NT2/D1 (cell line): Measurements from ENCODE around the gene NTN4.

Experiments
- DNase-seq: peaks from one replicate; pipeline ENCODE4 v3.0.0-alpha.2; 2011; ENCODE audit warnings: low read depth, low spot score
- H3K27me3 ChIP-seq: 2 replicates; pipeline ENCODE4 v1.6.0; 2011; ENCODE audit warnings: mild to moderate bottlenecking; ENCODE audit not compliant: insufficient read length, insufficient read depth
- H3K36me3 ChIP-seq: 2 replicates; pipeline ENCODE4 v1.6.1; 2011; ENCODE audit warnings: mild to moderate bottlenecking, low read length, mixed read lengths; ENCODE audit not compliant: insufficient read depth, insufficient read length
- H3K4me1 ChIP-seq: 2 replicates; pipeline ENCODE4 v1.5.1; 2011; ENCODE audit not compliant: insufficient read depth, insufficient read length
- H3K4me3 ChIP-seq: 2 replicates; pipeline ENCODE4 v1.5.1; 2011; ENCODE audit warnings: low read depth; ENCODE audit not compliant: insufficient read length
- H3K9ac ChIP-seq: 2 replicates; pipeline ENCODE4 v1.6.0; 2011; ENCODE audit warnings: low read depth; ENCODE audit not compliant: insufficient read length
- H3K9me3 ChIP-seq: 2 replicates; pipeline ENCODE4 v1.5.1; 2011; ENCODE audit warnings: mild to moderate bottlenecking, low read length; ENCODE audit not compliant: insufficient read depth
- SUZ12 ChIP-seq: IDR thresholded peaks from 2 replicates; pipeline ENCODE4 v1.6.1; 2011; ENCODE audit not compliant: insufficient read length, insufficient read depth; ENCODE audit errors: extremely low read depth
- YY1 ChIP-seq: IDR thresholded peaks from 2 replicates; pipeline ENCODE4 v1.6.1; 2011; ENCODE audit not compliant: insufficient read length, insufficient read depth
- ZNF274 ChIP-seq: IDR thresholded peaks from 2 replicates; pipeline ENCODE4 v1.6.1; 2011; ENCODE audit warnings: mild to moderate bottlenecking, low read depth, low read length

NTN4 gene

GRCh38 chr12:95790033-95790916 is at the start of gene NTN4:
Gene NTN4, minus strand, starts transcription at chr12:95790764. Its CDS starts 455 bp downstream, at chr12:95790309.
- no peak for DNase-seq
- peak within 1 kb of the TSS; percentile 67 for H3K4me3 ChIP-seq
- H3K36me3 ChIP-seq: no peaks in the 10 kb centered on the region
- H3K9me3 ChIP-seq: no peaks in the 10 kb centered on the region
- peaks cover 2% of the 10 kb centered on the region for H3K4me1 ChIP-seq
- TF ChIP-seq SUZ12 (peak; percentile 19), ZNF274 (no peak), YY1 (no peak)
- H3K9ac ChIP-seq: peak within 1 kb of the TSS; percentile 66
- peaks cover 75% of the 10 kb centered on the region for H3K27me3 ChIP-seq

- Histone ChIP-seq H3K9me3 (no peaks in the 10 kb centered on the region), H3K36me3 (no peaks in the 10 kb centered on the region), H3K4me3 (no peak overlapping the region), H3K4me1 (no peaks in the 10 kb centered on the region), H3K9ac (no peak overlapping the region), H3K27me3 (peaks cover 7% of the 10 kb centered on the region)
- TF ChIP-seq SUZ12 (no peak), ZNF274 (no peak), YY1 (no peak)
- DNase-seq: no peak
These were observed 47.6 kb upstream of the NTN4 start for GRCh38 chr12:95838125-95838524.

- Histone ChIP-seq H3K36me3 (no peaks in the 10 kb centered on the region), H3K4me1 (no peaks in the 10 kb centered on the region), H3K9me3 (no peaks in the 10 kb centered on the region), H3K4me3 (no peak overlapping the region), H3K9ac (no peak overlapping the region), H3K27me3 (peaks cover 7% of the 10 kb centered on the region)
- no peak for TF ChIP-seq YY1
- DNase-seq: no peak
These were observed 46.9 kb upstream of the NTN4 start for GRCh38 chr12:95837240-95838038.

GRCh38 chr12:95836630-95837239 is 46.2 kb upstream of the NTN4 start:
- H3K9me3 ChIP-seq: no peaks in the 10 kb centered on the region
- DNase-seq: no peak
- H3K27me3 ChIP-seq: peaks cover 7% of the 10 kb centered on the region
- no peak overlapping the region for H3K4me3 ChIP-seq
- no peak for TF ChIP-seq YY1
- no peak for TF ChIP-seq SUZ12
- no peak for TF ChIP-seq ZNF274
- H3K9ac ChIP-seq: no peak overlapping the region
- no peaks in the 10 kb centered on the region for H3K4me1 ChIP-seq
- H3K36me3 ChIP-seq: no peaks in the 10 kb centered on the region

GRCh38 chr12:95836185-95836609 is 45.6 kb upstream of the NTN4 start:
- H3K4me3 ChIP-seq: no peak overlapping the region
- no peaks in the 10 kb centered on the region for H3K4me1 ChIP-seq
- H3K36me3 ChIP-seq: no peaks in the 10 kb centered on the region
- no peaks in the 10 kb centered on the region for H3K9me3 ChIP-seq
- no peak for TF ChIP-seq SUZ12
- no peak for TF ChIP-seq YY1
- TF ChIP-seq ZNF274: no peak
- no peak for DNase-seq
- H3K9ac ChIP-seq: no peak overlapping the region
- peaks cover 7% of the 10 kb centered on the region for H3K27me3 ChIP-seq

GRCh38 chr12:95834572-95834971 is 44.0 kb upstream of the NTN4 start:
- H3K9me3 ChIP-seq: no peaks in the 10 kb centered on the region
- no peak for DNase-seq
- H3K9ac ChIP-seq: no peak overlapping the region
- no peaks in the 10 kb centered on the region for H3K36me3 ChIP-seq
- H3K4me3 ChIP-seq: no peak overlapping the region
- peaks cover 7% of the 10 kb centered on the region for H3K27me3 ChIP-seq
- no peaks in the 10 kb centered on the region for H3K4me1 ChIP-seq
- no peak for TF ChIP-seq SUZ12
- TF ChIP-seq ZNF274: no peak
- no peak for TF ChIP-seq YY1
